Left hindlimb (tissue), 1 donor: ENCODE results near the gene USP13.
"Not testable (repeated sequence)": the region's sequence is repeated elsewhere in the genome, so short reads cannot be mapped to it uniquely, and the experiment has no call there.

ENCODE experiments used
- DNase-seq: peaks from one replicate; pipeline ENCODE4 v3.0.0-alpha.2; 2018

USP13 gene

DNA sequence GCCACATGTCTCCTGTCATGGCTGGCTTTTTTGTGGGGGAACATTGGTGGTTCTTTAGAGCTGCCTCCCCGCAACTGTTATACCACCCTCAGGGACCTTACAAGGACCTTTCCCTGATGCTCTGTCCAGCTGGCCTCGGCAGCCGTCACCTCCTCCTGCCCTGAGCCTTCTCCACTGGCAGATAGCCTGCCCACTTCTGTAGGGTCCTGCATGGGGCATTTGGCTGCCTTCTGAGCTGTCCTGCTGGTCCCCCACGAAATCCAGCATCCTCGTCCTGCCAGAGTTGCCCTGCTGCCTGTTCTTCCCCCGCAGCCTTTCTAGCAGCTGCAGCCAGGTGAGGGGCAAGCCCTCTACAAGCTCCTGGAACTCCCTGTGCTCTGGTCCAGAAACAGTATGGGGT, 86.2 kb downstream of the USP13 start:
- DNase-seq = no peak

GRCh38 chr3:179739816-179740594, 87.2 kb downstream of the USP13 start:
- DNase-seq = no peak

DNA sequence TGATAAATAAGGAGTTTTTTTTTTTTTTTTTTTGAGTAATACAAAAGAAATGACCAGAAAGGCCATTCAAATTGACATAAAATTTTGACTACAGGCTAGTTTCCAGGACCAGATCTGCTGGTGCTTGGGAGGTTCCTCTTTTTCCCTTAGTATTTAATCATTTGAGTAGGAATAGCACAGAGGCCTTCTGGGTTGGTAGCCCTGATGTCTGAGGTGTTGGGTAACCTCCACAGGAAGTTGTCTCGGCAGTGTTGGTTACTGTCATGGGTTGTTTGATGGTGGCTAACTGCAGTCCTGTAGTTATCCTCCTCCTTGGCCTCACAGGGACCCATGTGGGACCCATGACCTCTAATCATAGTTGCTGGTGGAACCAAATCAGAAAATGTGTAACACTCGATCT, 91.1 kb downstream of the USP13 start:
- DNase-seq = no peak

DNA sequence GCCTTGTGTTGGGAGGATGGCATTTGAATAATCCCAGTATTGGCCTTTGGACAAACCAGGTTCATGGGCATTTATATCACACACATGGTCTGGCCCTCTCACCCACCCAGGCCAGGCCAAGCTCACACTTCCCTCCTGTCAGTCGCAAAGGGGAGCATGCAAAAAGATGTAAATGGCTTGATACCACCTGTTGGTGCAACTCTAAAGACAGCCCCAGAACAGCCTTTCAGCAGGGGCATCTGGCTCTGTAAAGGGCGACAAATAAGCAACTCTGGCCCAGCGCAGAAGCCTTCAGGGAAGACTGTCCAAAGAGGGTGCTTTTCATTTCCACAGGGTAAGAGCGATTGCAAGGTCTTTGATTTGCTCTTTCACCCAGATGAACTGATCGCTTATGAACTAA, 91.8 kb downstream of the USP13 start:
- no peak for DNase-seq

- DNase-seq = no peak
These were observed 92.2 kb downstream of the USP13 start for GRCh38 chr3:179745079-179745478.

DNA sequence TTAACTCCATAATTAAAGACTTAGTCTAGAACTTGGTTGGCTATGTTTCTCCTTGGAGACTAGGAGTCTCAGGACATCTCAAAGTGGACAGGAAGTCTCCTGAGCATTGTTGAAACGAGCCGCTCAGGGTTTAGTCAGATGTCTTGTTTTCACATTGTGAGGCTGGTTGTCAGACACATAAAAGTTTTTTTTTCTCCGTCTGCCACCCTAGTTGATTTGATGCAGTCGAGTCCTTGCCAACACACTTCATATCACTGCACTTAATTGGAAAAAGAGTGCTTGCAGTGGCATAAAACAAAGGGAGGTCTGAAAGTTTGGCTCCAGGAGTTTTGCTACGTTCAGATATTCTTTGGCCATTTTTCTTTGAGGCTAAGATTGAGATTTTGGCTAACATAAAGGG, 92.9 kb downstream of the USP13 start:
- DNase-seq = no peak

GRCh38 chr3:179750720-179751328, 98.0 kb downstream of the USP13 start:
- no peak for DNase-seq

GRCh38 chr3:179760944-179761343, 108.1 kb downstream of the USP13 start:
- no peak for DNase-seq

- DNase-seq = no peak
These were observed 112.6 kb downstream of the USP13 start for GRCh38 chr3:179765396-179765795.

DNA sequence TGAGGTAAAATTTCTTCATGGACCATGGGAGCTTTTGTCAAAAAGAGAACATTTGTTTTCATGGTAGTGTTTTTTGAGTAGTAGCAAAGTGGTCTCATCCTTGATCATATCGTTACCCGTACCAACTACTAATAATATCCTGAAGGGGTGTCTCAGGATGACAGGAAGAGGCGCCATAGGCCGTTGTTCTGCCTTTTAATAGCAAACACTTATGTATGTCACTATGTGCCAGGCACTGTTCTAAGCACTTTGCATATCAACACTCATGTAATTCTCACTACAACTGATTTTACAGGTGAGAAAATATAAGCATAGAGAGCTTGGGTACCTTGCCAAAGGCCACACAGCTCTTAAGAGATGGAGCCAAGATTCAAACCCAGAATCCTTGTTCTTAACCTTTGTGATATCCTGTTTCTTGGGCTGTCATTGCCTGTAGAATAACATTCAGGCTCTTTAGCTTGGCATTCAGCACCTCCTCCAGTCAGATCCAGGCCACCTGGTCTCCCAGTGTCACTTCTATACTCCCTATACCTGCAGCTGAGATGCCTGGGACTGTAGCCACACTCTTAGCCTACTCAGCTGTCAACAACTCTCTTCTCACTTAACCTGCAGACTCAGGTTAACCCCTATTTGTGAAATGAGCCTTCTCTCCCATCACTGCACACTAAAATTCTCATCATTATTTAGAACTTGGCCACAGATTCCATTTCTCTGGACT, 113.7 kb downstream of the USP13 start:
- no peak for DNase-seq

DNA sequence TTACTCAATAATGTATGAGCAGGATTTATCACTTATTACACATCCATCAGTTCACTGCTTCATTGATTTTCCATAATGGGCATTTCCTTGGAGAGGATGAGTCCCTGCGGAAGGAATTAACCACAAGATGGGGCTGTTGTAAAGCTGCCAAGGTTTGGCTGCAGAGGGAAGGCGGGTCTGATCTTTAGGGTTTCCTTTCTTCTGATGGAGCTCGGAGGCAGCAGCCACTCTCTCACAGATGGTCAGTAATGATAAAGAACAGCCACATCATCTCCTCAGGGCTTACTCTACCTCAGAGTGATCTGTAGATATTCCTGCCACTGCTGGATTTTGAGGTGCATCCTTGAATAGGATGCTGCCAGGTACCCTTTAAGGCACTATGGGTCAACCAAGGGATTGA, 115.2 kb downstream of the USP13 start:
- DNase-seq = no peak

DNA sequence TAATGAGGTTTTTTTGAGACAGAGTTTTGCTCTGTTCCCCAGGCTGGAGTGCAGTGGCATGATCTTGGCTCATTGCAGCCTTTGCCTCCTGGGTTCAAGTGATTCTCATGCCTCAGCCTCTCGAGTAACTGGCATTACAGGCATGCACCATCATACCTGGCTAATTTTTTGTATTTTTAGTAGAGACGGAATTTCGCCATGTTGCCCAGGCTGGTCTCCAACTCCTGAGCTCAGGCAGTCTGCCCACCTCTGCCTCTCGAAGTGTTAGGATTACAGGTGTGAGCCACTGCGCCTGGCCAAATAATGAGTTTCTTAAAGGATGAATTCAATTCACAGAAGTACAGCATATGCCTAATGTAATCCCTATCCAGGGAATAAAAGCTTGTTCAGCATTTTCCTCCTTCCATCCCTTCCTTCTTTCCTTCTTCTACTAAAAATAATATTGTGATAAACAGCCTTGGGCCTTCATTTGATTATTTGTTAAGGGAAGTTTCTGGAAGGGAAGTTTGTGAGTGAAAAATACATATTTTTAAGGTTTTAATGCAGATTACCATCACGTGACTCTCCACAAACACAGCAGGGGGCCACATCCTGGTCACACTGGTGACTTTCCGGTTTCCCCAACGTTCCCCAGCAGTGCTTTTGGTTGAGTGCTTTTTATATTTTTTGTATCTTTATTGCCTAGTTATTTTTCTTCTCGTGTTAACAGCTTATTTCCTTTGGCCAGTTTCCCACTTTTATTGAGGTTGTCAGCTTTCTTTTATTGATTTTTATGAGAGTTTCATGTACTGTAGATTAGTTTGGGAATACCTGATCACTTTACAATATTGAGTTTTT, 116.8 kb downstream of the USP13 start:
- no peak for DNase-seq

GRCh38 chr3:179771797-179772196, 119.0 kb downstream of the USP13 start:
- DNase-seq = no peak

DNA sequence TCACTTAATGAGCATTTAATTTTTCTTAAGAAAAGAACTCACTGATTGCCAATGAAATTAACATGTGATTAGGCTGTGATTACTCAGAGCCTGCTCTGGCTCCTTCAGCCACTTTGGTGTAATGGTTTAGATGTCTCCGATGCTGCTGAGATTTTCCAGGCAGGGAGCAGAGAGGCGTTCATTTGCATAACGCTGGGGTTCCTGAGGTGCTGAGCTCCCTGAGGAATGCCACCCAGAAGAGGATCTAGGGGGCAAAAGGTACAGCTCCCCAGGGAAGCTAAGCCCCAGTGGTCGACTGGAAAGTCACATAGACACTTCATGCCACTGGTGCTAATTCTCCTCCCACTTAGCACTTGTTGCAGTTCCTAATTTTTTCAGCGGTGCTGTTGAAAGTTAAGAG, 119.5 kb downstream of the USP13 start:
- no peak for DNase-seq

DNA sequence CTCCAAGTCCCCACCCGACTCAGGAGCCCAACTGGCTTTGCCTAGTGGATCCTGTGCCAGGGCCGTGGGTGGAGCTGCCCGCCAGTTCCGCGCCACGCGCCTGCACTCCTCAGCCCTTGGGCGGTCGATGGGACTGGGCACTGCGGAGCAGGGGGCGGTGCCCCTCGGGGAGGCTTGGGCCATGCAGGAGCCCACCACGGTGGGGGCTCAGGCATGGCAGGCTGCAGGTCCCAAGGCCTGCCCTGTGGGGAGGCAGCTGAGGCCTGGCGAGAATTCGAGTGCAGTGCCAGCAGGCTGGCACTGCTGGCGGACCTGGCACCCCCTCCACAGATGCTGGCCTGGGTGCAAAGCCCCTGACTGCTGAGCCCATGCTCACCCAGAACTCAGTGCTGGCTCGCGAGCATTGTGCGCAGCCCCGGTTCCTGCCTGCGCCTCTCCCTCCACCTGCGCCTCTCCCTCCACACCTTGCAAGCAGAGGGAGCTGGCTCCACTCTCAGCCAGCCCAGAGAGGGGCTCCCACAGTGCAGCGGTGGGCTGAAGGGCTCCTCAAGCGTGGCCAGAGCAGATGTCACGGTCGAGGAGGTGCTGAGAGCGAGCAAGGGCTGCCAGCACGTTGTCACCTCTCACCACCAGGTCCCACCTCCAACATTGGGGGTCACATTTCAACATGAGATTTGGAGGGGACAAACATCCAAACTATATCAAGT, 122.7 kb downstream of the USP13 start:
- no peak for DNase-seq

DNA sequence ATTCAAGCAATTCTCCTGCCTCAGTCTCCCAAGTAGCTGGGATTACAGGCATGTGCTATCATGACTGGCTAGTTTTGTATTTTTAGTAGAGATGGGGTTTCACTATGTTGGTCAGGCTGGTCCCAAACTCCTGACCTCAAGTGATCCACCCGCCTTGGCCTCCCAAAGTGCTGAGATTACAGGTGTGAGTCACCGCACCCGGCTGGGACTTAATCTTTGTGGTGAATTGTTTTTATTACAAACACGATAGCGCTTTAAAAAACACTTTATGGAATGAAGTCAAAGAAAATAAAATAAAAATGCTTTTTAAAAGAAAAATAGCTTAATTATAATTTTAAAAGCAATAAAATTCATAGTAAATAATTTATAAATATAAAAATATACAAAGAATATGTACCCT, 130.0 kb downstream of the USP13 start:
- DNase-seq = not testable (repeated sequence)

DNA sequence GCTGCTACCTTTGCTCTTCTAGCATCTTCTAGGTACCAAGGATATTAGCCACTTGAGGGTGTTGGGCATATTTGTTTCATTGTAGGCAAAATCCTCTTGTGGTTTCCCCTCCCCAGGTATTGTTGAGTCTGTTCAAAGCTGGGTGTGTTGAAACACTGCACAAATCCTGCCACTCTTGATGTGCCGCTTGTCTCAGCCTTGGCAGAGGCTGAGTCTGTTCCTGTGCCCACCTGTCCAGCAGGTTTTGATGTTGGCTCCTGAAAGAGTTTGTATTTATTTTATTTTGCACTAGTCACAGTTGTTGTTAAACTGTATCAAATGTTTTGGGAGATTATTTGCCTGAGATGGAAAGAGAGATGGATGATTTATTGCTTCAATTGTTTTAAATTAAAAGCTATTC, 136.2 kb downstream of the USP13 start:
- DNase-seq = no peak

DNA sequence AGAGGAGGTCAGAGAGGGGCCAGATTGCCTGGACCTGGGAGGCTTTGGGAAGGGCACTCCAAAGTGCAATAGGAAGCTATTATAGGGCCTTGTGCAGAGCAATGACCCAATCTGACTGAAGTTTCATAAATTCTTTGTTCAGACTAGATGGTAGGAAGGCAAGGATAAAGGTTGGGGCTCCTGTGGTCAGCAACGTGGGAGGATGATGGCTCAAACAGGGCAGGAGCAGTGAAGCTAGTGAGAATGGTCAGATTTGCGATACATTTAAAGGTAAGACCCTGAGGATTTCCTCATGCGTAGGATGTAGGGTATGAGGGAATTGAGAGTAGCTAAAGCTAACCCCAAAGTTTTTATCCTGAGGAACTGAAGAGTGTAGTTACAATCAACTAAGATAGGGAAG, 139.0 kb downstream of the USP13 start:
- no peak for DNase-seq

- DNase-seq = no peak
These were observed 141.5 kb downstream of the USP13 start for GRCh38 chr3:179794355-179794754.

- DNase-seq = no peak
These were observed 143.6 kb downstream of the USP13 start for GRCh38 chr3:179796421-179796820.

DNA sequence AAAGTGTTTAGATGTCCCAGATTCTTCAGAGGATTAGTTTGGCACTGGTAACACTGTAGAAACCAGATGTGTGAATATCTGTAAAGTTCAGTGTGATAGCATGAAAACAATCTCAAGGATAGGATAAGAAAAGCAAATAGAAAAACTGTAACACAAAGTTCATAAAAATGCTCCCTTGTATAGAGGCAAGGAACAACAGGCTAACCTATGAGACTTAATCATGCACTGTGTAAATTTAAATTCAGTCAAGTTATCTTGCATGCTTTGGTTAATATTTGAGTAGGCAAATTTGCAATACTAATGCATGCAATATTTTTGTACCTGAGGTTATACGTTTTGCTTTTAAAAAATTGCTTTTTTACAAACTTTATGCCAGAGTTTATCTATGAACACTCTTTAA, 144.4 kb downstream of the USP13 start:
- DNase-seq = no peak

GRCh38 chr3:179801263-179801662, 148.4 kb downstream of the USP13 start:
- no peak for DNase-seq

DNA sequence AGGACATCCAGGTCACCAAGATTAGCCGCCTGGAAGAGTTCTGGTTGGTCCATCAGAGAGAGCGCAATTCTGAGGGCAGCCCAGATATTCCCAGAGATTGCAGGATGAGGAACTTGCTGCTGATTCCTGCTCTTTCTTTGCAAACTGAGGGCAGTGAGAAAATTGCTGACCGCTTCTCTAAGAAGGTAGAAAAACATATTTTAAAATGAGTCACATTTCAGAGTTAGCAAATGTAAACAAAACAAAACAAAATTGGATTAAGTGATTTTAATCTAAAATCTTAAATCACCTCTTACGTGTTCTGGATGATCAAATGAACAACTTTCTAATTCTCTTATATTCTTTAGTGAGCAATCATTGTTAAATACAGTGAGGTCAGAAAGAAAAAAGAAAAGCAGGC, 149.0 kb downstream of the USP13 start:
- no peak for DNase-seq
